ENCODE results near the gene CDK18. TPM values are rescaled to one million over a fixed set of nuclear protein-coding genes. Genes with fewer than 3 reads are reported as not detected.

CDK18 gene
- total and polyA plus RNA-seq, 4 donors = 2.4 to 3.7 (median 3.1) TPM

- H3K9ac ChIP-seq (ENCODE audit: low read depth in 1 of 2, low read length in 2 of 2) = no peak overlapping the region
- no peaks in the 10 kb centered on the region for H3K36me3 ChIP-seq (ENCODE audit: control insufficient read depth in 4 of 4, insufficient read depth in 3 of 4, low read depth in 1 of 4, low read length in 3 of 4)
- DNase-seq (ENCODE audit: low spot score) = no peak
- WGBS = 57% methylated on average over 5 of the region's 5 CpGs
- peaks cover 0 to 8% (median 0%) of the 10 kb centered on the region in 4 donors for H3K27me3 ChIP-seq (ENCODE audit: control insufficient read depth in 4 of 4, insufficient read depth in 4 of 4, low read length in 3 of 4)
- H3K9me3 ChIP-seq (ENCODE audit: control insufficient read depth in 4 of 4, low read length in 3 of 4) = peaks cover 0 to 11% (median 7%) of the 10 kb centered on the region in 4 donors
- H3K4me3 ChIP-seq (ENCODE audit: low read depth in 1 of 3, low read length in 3 of 3) = no peak overlapping the region
- no peak overlapping the region for H3K27ac ChIP-seq (ENCODE audit: low read depth in 1 of 2, low read length in 2 of 2)
- peaks cover 0 to 4% (median under 1%) of the 10 kb centered on the region in 4 donors for H3K4me1 ChIP-seq (ENCODE audit: control insufficient read depth in 4 of 4, insufficient read depth in 4 of 4, low read length in 3 of 4)
- TF ChIP-seq TAF1 (conservative IDR thresholded peaks at IDR 0.05) (no peak), JUND (IDR thresholded peaks at IDR 0.05) (no peak), NR2F2 (IDR thresholded peaks at IDR 0.05) (no peak), SP1 (IDR thresholded peaks at IDR 0.05) (no peak), RAD21 (IDR thresholded peaks at IDR 0.05) (no peak), FOXA2 (IDR thresholded peaks at IDR 0.05) (no peak), YY1 (IDR thresholded peaks at IDR 0.05) (no peak)
- TF ChIP-seq, protein P1, sequence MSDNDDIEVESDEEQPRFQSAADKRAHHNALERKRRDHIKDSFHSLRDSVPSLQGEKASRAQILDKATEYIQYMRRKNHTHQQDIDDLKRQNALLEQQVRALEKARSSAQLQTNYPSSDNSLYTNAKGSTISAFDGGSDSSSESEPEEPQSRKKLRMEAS (IDR thresholded peaks at IDR 0.05) = no peak
Measured at GRCh38 chr1:205563927-205564441, 59.5 kb downstream of the CDK18 start.

GRCh38 chr1:205565799-205566198, 61.3 kb downstream of the CDK18 start:
- no peak overlapping the region for H3K4me3 ChIP-seq (ENCODE audit: low read depth in 1 of 3, low read length in 3 of 3)
- TF ChIP-seq YY1 (IDR thresholded peaks at IDR 0.05) = no peak
- TF ChIP-seq RXRA (IDR thresholded peaks at IDR 0.05) = no peak
- TF ChIP-seq HNF4A (conservative IDR thresholded peaks at IDR 0.05) = no peak
- TF ChIP-seq, protein P1 (IDR thresholded peaks at IDR 0.05) = no peak
- TF ChIP-seq ZBTB33 (IDR thresholded peaks at IDR 0.05) = no peak
- TF ChIP-seq TAF1 (conservative IDR thresholded peaks at IDR 0.05) = no peak
- no peak for TF ChIP-seq JUND (IDR thresholded peaks at IDR 0.05)
- TF ChIP-seq CTCF (IDR thresholded peaks at IDR 0.05; ENCODE audit: low read depth, low read length, missing input control) = no peak
- TF ChIP-seq NR2F2 (IDR thresholded peaks at IDR 0.05) = no peak
- no peak for TF ChIP-seq GABPA (IDR thresholded peaks at IDR 0.05 in 1 of 2, conservative IDR thresholded peaks at IDR 0.05 in 1 of 2)
- TF ChIP-seq, protein P2, sequence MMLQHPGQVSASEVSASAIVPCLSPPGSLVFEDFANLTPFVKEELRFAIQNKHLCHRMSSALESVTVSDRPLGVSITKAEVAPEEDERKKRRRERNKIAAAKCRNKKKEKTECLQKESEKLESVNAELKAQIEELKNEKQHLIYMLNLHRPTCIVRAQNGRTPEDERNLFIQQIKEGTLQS (IDR thresholded peaks at IDR 0.05) = no peak
- TF ChIP-seq HNF4G (IDR thresholded peaks at IDR 0.05) = no peak
- TF ChIP-seq REST (IDR thresholded peaks at IDR 0.05) = no peak
- no peak for TF ChIP-seq FOXA1 (IDR thresholded peaks at IDR 0.05)
- TF ChIP-seq SP1 (IDR thresholded peaks at IDR 0.05) = no peak
- TF ChIP-seq EGR1 (IDR thresholded peaks at IDR 0.05; ENCODE audit: low read depth in 2 of 2) = no peak
- no peak overlapping the region for H3K27ac ChIP-seq (ENCODE audit: low read depth in 1 of 2, low read length in 2 of 2)
- H3K9me3 ChIP-seq (ENCODE audit: control insufficient read depth in 4 of 4, low read length in 3 of 4) = peaks cover 0 to 7% (median 6%) of the 10 kb centered on the region in 4 donors
- 39% methylated on average over 3 of the region's 3 CpGs for WGBS
- no peak overlapping the region for H3K9ac ChIP-seq (ENCODE audit: low read depth in 1 of 2, low read length in 2 of 2)
- no peaks in the 10 kb centered on the region for H3K36me3 ChIP-seq (ENCODE audit: control insufficient read depth in 4 of 4, insufficient read depth in 3 of 4, low read depth in 1 of 4, low read length in 3 of 4)
- no peak for DNase-seq (ENCODE audit: low spot score)
- peaks cover 0 to 8% (median under 1%) of the 10 kb centered on the region in 4 donors for H3K27me3 ChIP-seq (ENCODE audit: control insufficient read depth in 4 of 4, insufficient read depth in 4 of 4, low read length in 3 of 4)
- H3K4me1 ChIP-seq (ENCODE audit: control insufficient read depth in 4 of 4, insufficient read depth in 4 of 4, low read length in 3 of 4) = peaks cover 0 to 4% (median 1%) of the 10 kb centered on the region in 4 donors
